CD4-positive, alpha-beta memory T cell (primary cell): ENCODE results near the gene MVK. TPM values are rescaled to one million over a fixed set of nuclear protein-coding genes. Genes with fewer than 3 reads are reported as not detected.
A peak's percentile ranks its signal among the peaks of the same experiment; 100 is the strongest.

Experiments
- CTCF ChIA-PET: fragments of 350-600 bp; sonication (Branson Sonifier 250); formaldehyde crosslinking; loops from one replicate; lab custom pipeline; 2021; ENCODE audit warnings: inconsistent platforms; ENCODE audit not compliant: partially characterized antibody; lab: Charles Lee
- POLR2A ChIA-PET: fragments of 350-600 bp; sonication (Branson Sonifier 250); formaldehyde crosslinking; loops from one replicate; lab custom pipeline; 2021; ENCODE audit not compliant: partially characterized antibody; lab: Charles Lee
- DNase-seq, 5 donors: peaks; one replicate each; pipeline versions ENCODE4 v3.0.0 to v3.0.0-alpha.2; 2020 to 2022; ENCODE audit warnings: mixed read lengths in 1 of 5
- H3K27ac ChIP-seq: one replicate; pipeline ENCODE4 v1.7.0; 2013; ENCODE audit warnings: low read depth, low read length
- H3K27me3 ChIP-seq: 2 replicates; pipeline ENCODE4 v1.7.0; 2013; ENCODE audit warnings: mild to moderate bottlenecking, low read length, moderate library complexity; ENCODE audit not compliant: insufficient read depth
- H3K36me3 ChIP-seq: 2 replicates; pipeline ENCODE4 v1.7.0; 2013; ENCODE audit warnings: mild to moderate bottlenecking, low read length, moderate library complexity; ENCODE audit not compliant: insufficient read depth
- H3K4me1 ChIP-seq: 2 replicates; pipeline ENCODE4 v1.7.0; 2013; ENCODE audit warnings: mild to moderate bottlenecking, low read length, moderate library complexity; ENCODE audit not compliant: insufficient read depth
- H3K4me3 ChIP-seq, 2 donors: one replicate each; pipeline ENCODE4 v1.7.0; 2013; ENCODE audit warnings: low read length in 2 of 2, mild to moderate bottlenecking in 1 of 2
- H3K9me3 ChIP-seq, 2 donors: one replicate each; pipeline ENCODE4 v1.7.0; 2013; ENCODE audit warnings: low read length in 2 of 2, control low read depth in 1 of 2; ENCODE audit not compliant: control insufficient read depth in 1 of 2
- H3K27ac Mint-ChIP-seq, 7 donors: one replicate each; pipeline ENCODE4 v1.8.0; 2020 to 2021; ENCODE audit warnings: mixed read lengths in 7 of 7, mild to moderate bottlenecking in 6 of 7, inconsistent platforms in 3 of 7, moderate library complexity in 3 of 7
- H3K27me3 Mint-ChIP-seq, 2 donors: one replicate each; pipeline ENCODE4 v1.8.0; 2020 to 2021; ENCODE audit warnings: mixed read lengths in 2 of 2
- H3K36me3 Mint-ChIP-seq, 2 donors: one replicate each; pipeline ENCODE4 v1.8.0; 2020 to 2021; ENCODE audit warnings: mixed read lengths in 2 of 2, inconsistent platforms in 1 of 2, mild to moderate bottlenecking in 1 of 2
- H3K4me1 Mint-ChIP-seq, 4 donors: one replicate each; pipeline ENCODE4 v1.8.0; 2020 to 2021; ENCODE audit warnings: mixed read lengths in 4 of 4, mild to moderate bottlenecking in 1 of 4
- H3K4me3 Mint-ChIP-seq, 8 donors: one replicate each; pipeline ENCODE4 v1.8.0; 2020 to 2021; ENCODE audit warnings: mixed read lengths in 8 of 8, mild to moderate bottlenecking in 7 of 8, moderate library complexity in 6 of 8, inconsistent platforms in 3 of 8
- H3K9me3 Mint-ChIP-seq, 8 donors: one replicate each; pipeline ENCODE4 v1.8.0; 2020 to 2021; ENCODE audit warnings: mixed read lengths in 8 of 8, mild to moderate bottlenecking in 5 of 8, inconsistent platforms in 3 of 8, moderate library complexity in 1 of 8
- intact Hi-C: fragments of 100-400 bp; cut with micrococcal nuclease; formaldehyde crosslinking; loops from one replicate; pipeline ENCODE4 v1.15.1; 2023
- polyA plus RNA-seq, 2 donors: library from polyadenylated mRNA; unstranded; fragments of 300-500 nt; fragmentation: Illumina TruSeq; gene quantifications; one replicate each; pipeline ENCODE4 v1.2.3, GENCODE V29; 2021
- total RNA-seq, 2 experiments: library from RNA; stranded (reverse); gene quantifications; one replicate each; pipeline ENCODE4 v1.2.3, GENCODE V29; 2021

MVK gene
- total and polyA plus RNA-seq, 4 experiments from 2014 or later = 1.9 to 11.0 (median 7.1) TPM

- intact Hi-C loops = no loop called here
- H3K4me1 Mint-ChIP-seq = peaks cover 0 to 5% (median 0%) of the 10 kb centered on the region in 4 donors
- Histone ChIP-seq H3K9me3 (no peaks in the 10 kb centered on the region), H3K27ac (no peak overlapping the region), H3K4me1 (no peaks in the 10 kb centered on the region), H3K27me3 (peaks cover 3% of the 10 kb centered on the region), H3K4me3 (no peak overlapping the region), H3K36me3 (no peaks in the 10 kb centered on the region)
- peak overlapping the region in 1 of 7 donors; percentile 31 for H3K27ac Mint-ChIP-seq
- CTCF ChIA-PET = interaction anchor here (0.9 kb wide), 1 partner anchor 9 kb away, joined by 4 read pairs; no protein-coding TSS in a partner anchor
- no peak overlapping the region for H3K4me3 Mint-ChIP-seq
- POLR2A ChIA-PET = no interaction called here
- H3K36me3 Mint-ChIP-seq = no peaks in the 10 kb centered on the region
- no peaks in the 10 kb centered on the region for H3K9me3 Mint-ChIP-seq
- peaks cover 6 to 19% of the 10 kb centered on the region in 2 donors for H3K27me3 Mint-ChIP-seq
- no peak for DNase-seq
Measured at GRCh38 chr12:109606320-109607028, 32.9 kb downstream of the MVK start.

- Histone ChIP-seq H3K27ac (no peak overlapping the region), H3K27me3 (peaks cover 4% of the 10 kb centered on the region), H3K4me3 (no peak overlapping the region), H3K4me1 (no peaks in the 10 kb centered on the region), H3K9me3 (no peaks in the 10 kb centered on the region), H3K36me3 (no peaks in the 10 kb centered on the region)
- no peak overlapping the region for H3K4me3 Mint-ChIP-seq
- intact Hi-C loops = no loop called here
- CTCF ChIA-PET = no interaction called here
- no peak for DNase-seq
- H3K36me3 Mint-ChIP-seq = no peaks in the 10 kb centered on the region
- peaks cover 0 to 5% (median 0%) of the 10 kb centered on the region in 4 donors for H3K4me1 Mint-ChIP-seq
- no peak overlapping the region for H3K27ac Mint-ChIP-seq
- POLR2A ChIA-PET = no interaction called here
- no peaks in the 10 kb centered on the region for H3K9me3 Mint-ChIP-seq
- peaks cover 8 to 21% of the 10 kb centered on the region in 2 donors for H3K27me3 Mint-ChIP-seq
Measured at GRCh38 chr12:109607618-109608017, 34.0 kb downstream of the MVK start.

GRCh38 chr12:109608270-109608669, 34.7 kb downstream of the MVK start:
- Mint-ChIP-seq H3K9me3 (no peaks in the 10 kb centered on the region), H3K27ac (no peak overlapping the region), H3K27me3 (peaks cover 8 to 21% of the 10 kb centered on the region in 2 donors), H3K4me3 (no peak overlapping the region), H3K4me1 (peaks cover 0 to 5% (median 0%) of the 10 kb centered on the region in 4 donors), H3K36me3 (no peaks in the 10 kb centered on the region)
- H3K27me3 ChIP-seq = peaks cover 8% of the 10 kb centered on the region
- intact Hi-C loops = no loop called here
- H3K27ac ChIP-seq = no peak overlapping the region
- POLR2A ChIA-PET = no interaction called here
- no peaks in the 10 kb centered on the region for H3K36me3 ChIP-seq
- DNase-seq = no peak
- H3K4me3 ChIP-seq = no peak overlapping the region
- CTCF ChIA-PET = no interaction called here
- no peaks in the 10 kb centered on the region for H3K4me1 ChIP-seq
- H3K9me3 ChIP-seq = no peaks in the 10 kb centered on the region

- ChIA-PET POLR2A (no interaction called here), CTCF (interaction anchor here (0.7 kb wide), 1 partner anchor 11 kb away, joined by 3 read pairs; no protein-coding TSS in a partner anchor)
- Histone ChIP-seq H3K27ac (no peak overlapping the region), H3K27me3 (peaks cover 8% of the 10 kb centered on the region), H3K36me3 (no peaks in the 10 kb centered on the region), H3K4me3 (no peak overlapping the region), H3K9me3 (no peaks in the 10 kb centered on the region), H3K4me1 (no peaks in the 10 kb centered on the region)
- H3K27ac Mint-ChIP-seq = no peak overlapping the region
- peaks cover 0 to 3% (median 0%) of the 10 kb centered on the region in 4 donors for H3K4me1 Mint-ChIP-seq
- no peak overlapping the region for H3K4me3 Mint-ChIP-seq
- intact Hi-C loops = no loop called here
- DNase-seq = no peak
- peaks cover 8 to 21% of the 10 kb centered on the region in 2 donors for H3K27me3 Mint-ChIP-seq
- H3K9me3 Mint-ChIP-seq = no peaks in the 10 kb centered on the region
- H3K36me3 Mint-ChIP-seq = no peaks in the 10 kb centered on the region
Measured at GRCh38 chr12:109608793-109609192, 35.2 kb downstream of the MVK start.

DNA sequence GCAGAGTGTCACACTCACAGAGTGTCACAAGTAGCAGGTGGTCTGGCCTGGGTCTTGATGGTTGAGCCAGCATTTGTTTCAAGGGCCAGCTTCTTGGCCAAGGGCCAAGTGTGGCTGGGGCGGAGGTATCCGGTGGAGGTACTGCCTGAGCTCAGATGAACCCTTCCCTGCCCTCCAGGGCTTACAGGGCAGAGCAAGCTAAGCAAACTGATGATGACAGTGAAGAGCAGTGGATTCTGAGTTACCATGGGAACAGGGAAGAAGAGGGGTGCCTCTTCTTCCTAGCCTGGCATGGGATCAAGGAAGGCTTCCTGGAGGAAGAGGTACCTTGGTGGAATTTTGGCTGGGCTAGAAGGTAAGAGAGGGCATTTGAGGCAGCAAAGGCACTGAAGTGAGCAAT, 35.7 kb downstream of the MVK start:
- Mint-ChIP-seq H3K36me3 (no peaks in the 10 kb centered on the region), H3K9me3 (no peaks in the 10 kb centered on the region), H3K4me3 (no peak overlapping the region), H3K27ac (peak overlapping the region in 1 of 7 donors; percentile 15), H3K27me3 (peaks cover 8 to 20% of the 10 kb centered on the region in 2 donors), H3K4me1 (no peaks in the 10 kb centered on the region)
- H3K36me3 ChIP-seq = no peaks in the 10 kb centered on the region
- POLR2A ChIA-PET = no interaction called here
- intact Hi-C loops = no loop called here
- no peak overlapping the region for H3K27ac ChIP-seq
- H3K27me3 ChIP-seq = peaks cover 8% of the 10 kb centered on the region
- CTCF ChIA-PET = interaction anchor here (0.7 kb wide), 1 partner anchor 12 kb away, joined by 3 read pairs; no protein-coding TSS in a partner anchor
- H3K9me3 ChIP-seq = no peaks in the 10 kb centered on the region
- no peak for DNase-seq
- no peak overlapping the region for H3K4me3 ChIP-seq
- no peaks in the 10 kb centered on the region for H3K4me1 ChIP-seq

- no peaks in the 10 kb centered on the region for H3K36me3 Mint-ChIP-seq
- no peaks in the 10 kb centered on the region for H3K4me1 Mint-ChIP-seq
- H3K27me3 Mint-ChIP-seq = peaks cover 8 to 24% of the 10 kb centered on the region in 2 donors
Measured at GRCh38 chr12:109610523-109610922, 36.9 kb downstream of the MVK start.

DNA sequence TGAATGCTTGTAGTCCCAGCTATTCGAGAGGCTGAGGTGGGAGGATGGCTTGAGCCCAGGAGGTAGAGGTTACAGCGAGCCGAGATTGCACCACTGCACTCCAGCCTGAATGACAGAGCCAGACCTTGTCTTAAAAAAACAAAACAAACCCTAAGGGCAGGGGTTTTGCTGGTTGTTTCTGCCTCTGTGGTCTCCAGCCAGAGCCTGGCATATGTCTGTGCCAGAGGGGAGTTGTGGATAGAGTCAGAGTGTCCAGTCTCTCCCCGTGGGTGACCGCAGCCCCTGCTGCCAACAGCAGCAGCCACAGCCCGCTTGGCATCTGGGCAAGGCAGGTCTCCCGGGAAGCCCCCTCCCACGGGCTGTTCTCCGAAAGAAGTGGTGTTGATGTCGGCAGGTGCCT, 37.6 kb downstream of the MVK start:
- H3K4me1 Mint-ChIP-seq = no peaks in the 10 kb centered on the region
- peaks cover 8% of the 10 kb centered on the region for H3K27me3 ChIP-seq
- ChIA-PET POLR2A (no interaction called here), CTCF (interaction anchor here (1.2 kb wide), 1 partner anchor 13 kb away, joined by 3 read pairs; no protein-coding TSS in a partner anchor)
- no peak for DNase-seq
- H3K36me3 ChIP-seq = no peaks in the 10 kb centered on the region
- no peaks in the 10 kb centered on the region for H3K36me3 Mint-ChIP-seq
- peaks cover 7 to 27% of the 10 kb centered on the region in 2 donors for H3K27me3 Mint-ChIP-seq
- no peak overlapping the region for H3K4me3 ChIP-seq
- H3K4me1 ChIP-seq = no peaks in the 10 kb centered on the region
- no peak overlapping the region for H3K4me3 Mint-ChIP-seq
- intact Hi-C loops = no loop called here
- H3K27ac ChIP-seq = no peak overlapping the region
- H3K27ac Mint-ChIP-seq = no peak overlapping the region
- H3K9me3 Mint-ChIP-seq = no peaks in the 10 kb centered on the region
- no peaks in the 10 kb centered on the region for H3K9me3 ChIP-seq

More at GRCh38 chr12:109610523-109610922, 36.9 kb downstream of the MVK start:
- intact Hi-C loops = no loop called here
- Mint-ChIP-seq H3K4me3 (no peak overlapping the region), H3K27ac (peak overlapping the region in 1 of 7 donors; percentile 6), H3K9me3 (no peaks in the 10 kb centered on the region)
- ChIA-PET POLR2A (no interaction called here), CTCF (interaction anchor here (1.2 kb wide), 1 partner anchor 13 kb away, joined by 3 read pairs; no protein-coding TSS in a partner anchor)
- Histone ChIP-seq H3K9me3 (no peaks in the 10 kb centered on the region), H3K27ac (no peak overlapping the region), H3K4me1 (no peaks in the 10 kb centered on the region), H3K27me3 (peaks cover 8% of the 10 kb centered on the region), H3K36me3 (no peaks in the 10 kb centered on the region), H3K4me3 (no peak overlapping the region)
- no peak for DNase-seq
